Colon (tissue), 2 donors: Measurements from ENCODE around the gene ZNF493.

Experiments
- FAIRE-seq: peaks from 2 replicates; lab custom pipeline; 2012; peaks lifted over from hg19 to GRCh38; lab: Jason Lieb, UNC
- donor health status: control.
- donor health status: control.

Gene ZNF493

GRCh38 chr19:21396893-21397572 is at the start of gene ZNF493:
Gene ZNF493 (plus strand): TSS chr19:21397133. CDS start chr19:21397238, 105 bp downstream.
- FAIRE-seq, result peak; percentile 96

DNA sequence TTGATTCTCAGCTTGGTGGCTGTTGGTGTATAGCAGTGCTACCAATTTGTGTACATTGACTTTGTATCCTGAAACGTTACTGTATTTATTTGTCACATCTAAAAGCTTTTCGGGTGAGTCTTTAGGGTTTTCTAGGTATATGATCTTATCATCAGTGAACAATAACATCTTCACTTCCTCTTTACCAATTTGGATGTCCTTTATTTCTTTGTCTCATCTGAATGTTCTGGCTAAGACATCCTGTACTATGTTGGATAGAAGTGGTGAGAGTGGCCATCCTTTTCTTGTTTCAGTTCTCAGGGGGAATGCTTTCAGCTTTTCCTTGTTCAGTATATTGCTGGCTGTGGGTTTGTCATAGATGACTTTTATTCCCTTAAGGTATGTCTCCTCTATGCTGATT is 44.1 kb upstream of the ZNF493 start:
- FAIRE-seq, result no peak

DNA sequence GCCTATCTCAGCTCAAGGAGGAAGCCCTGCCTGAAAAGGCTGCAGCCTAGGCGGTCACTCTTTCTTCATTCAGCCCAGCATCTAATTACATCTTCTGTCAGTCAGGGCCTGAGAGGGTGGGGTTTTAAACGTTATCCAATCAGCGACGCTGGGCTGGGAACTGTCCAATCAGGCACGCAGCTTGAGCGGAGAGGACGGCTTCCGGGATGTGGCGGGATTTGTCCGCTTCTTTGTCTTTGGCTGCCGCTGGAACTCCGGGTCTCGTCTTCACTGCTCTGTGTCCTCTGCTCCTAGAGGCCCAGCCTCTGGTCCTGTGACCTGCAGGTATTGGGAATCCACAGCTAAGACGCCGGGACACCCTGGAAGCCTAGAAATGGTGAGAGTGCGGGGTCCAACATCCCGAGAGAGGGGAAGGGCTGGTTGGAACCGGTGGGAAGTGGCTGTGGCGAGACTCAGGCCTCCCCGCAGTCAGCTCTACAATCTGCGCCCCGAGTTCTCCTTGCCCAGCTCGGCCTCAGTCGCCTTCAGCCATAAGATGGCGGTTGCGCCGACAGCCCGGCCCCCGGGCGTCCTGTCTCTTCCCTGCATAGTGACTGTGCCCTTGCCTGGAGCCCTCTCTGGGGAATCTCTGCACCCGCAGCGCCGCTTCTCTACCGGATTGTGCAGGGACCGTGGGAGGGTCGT is 38.0 kb upstream of the ZNF493 start, which contains the start of gene ZNF738:
TSS of gene ZNF738 (plus strand) at position 233 of the 684 bp plus-strand sequence. CDS start at position 374, 141 bp downstream.
- FAIRE-seq, result no peak

- no peak for FAIRE-seq
These were observed 34.6 kb upstream of the ZNF493 start for GRCh38 chr19:21362291-21362690.

GRCh38 chr19:21383980-21384582 is 12.9 kb upstream of the ZNF493 start:
- FAIRE-seq, result no peak

DNA sequence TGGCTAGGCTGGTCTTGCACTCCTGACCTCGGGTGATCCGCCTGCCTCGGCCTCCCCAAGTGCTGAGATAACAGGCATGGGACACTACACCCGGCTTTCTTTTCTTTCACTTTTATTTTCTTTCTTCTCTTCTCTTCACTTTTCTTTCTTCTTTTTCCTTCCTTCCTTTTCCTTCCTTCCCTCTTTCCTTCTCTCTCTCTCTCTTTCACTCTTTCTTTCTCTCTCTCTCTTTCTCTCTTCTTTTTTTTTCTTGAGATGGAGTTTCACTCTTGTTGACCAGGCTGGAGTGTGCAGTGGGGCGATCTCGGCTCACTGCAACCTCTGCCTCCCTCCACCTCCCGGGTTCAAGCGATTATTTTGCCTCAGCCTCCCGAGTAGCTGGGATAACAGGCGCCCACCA is 812 bp upstream of the ZNF493 start:
- no peak for FAIRE-seq

GRCh38 chr19:21398851-21399250 is 1.9 kb downstream of the ZNF493 start:
- no peak for FAIRE-seq

- no peak for FAIRE-seq
These were observed 5.5 kb downstream of the ZNF493 start for GRCh38 chr19:21402303-21402985.

GRCh38 chr19:21410166-21410565 is 13.2 kb downstream of the ZNF493 start:
- no peak for FAIRE-seq

- FAIRE-seq, result no peak
These were observed 25.3 kb downstream of the ZNF493 start for GRCh38 chr19:21422244-21422643.

DNA sequence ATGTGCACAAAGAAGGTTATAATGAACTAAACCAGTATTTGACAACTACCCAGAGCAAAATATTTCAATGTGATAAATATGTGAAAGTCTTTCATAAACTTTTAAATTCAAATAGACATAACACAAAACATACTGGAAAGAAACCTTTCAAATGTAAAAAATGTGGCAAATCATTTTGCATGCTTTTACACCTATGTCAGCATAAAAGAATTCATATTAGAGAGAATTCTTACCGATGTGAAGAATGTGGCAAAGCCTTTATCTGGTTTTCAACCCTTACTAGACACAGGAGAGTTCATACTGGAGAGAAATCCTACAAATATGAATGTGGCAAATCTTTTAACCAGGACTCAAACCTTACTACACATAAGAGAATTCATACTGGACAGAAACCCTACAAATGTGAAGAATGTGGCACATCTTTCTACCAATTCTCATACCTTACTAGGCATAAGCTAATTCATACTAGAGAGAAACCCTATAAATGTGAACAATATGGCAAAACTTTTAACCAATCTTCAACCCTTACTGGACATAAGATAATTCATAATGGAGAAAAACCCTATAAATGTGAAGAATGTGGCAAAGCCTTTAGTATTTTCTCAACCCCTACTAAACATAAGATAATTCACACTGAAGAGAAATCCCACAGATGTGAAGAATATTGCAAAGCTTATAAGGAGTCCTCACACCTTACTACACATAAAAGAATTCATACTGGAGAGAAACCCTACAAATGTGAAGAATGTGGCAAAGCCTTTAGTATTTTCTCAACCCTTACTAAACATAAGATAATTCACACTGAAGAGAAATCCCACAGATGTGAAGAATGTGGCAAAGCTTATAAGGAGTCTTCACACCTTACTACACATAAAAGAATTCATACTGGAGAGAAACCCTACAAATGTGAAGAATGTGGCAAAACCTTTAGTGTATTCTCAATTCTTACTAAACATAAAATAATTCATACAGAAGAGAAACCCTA is 26.4 kb downstream of the ZNF493 start:
- FAIRE-seq, result no peak

DNA sequence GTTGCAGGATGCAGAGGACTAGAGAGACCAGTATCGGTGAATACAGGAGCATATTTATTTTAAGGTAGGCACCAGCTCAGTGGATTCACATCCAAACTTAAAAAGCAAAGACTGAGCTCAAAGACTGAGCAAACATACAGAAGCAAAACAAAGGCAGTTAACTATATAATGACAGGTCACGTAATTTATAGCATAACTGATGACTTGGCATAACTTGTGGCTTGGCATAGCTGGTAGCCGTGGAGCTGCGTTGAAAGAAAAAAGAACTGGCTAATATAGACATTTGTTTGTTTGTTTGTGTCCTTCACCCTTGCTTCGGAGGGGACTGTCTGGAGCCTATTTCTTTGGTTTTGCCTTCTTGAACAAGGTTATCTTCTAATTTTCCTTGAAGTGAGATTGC is 33.7 kb downstream of the ZNF493 start:
- no peak for FAIRE-seq

DNA sequence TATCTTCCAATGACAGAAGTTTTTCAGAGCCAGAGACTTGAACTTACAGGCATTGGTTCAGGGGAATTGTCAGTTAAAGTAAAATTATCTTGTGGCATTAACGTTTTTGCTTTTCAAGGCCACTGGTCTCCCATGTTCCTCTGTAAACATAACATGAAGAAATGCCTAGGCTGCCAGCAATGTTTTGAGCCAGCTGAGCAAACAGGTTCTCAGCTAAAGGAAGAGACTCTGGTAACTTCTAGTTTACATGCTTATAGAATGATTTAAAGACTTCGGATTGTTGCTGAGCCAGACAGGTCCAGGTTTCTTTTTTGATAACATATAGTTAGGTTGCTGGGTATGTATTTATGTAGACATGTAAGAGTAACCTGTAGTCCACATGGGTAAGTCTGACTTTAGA is 35.7 kb downstream of the ZNF493 start:
- no peak for FAIRE-seq

DNA sequence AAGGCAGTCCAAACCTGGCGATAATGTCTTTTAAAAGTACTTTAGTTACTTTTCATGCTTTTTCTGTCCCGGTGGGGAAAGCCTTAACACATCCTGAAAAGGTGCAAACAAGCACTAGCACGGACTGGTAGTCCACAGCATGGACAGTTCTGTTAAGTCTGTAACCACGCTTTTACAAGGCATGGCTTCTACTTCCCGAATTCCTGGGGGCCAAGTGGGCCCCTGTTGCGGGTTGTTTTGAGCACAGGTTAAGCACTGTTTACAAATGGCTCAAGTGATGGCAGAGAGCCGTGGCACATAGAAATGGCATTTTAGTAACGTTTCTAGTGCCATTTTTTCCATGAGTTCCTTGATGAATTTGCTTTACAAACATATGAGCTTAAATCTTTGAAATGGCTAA is 37.6 kb downstream of the ZNF493 start:
- no peak for FAIRE-seq

GRCh38 chr19:21434967-21435544 is 38.1 kb downstream of the ZNF493 start:
- no peak for FAIRE-seq

DNA sequence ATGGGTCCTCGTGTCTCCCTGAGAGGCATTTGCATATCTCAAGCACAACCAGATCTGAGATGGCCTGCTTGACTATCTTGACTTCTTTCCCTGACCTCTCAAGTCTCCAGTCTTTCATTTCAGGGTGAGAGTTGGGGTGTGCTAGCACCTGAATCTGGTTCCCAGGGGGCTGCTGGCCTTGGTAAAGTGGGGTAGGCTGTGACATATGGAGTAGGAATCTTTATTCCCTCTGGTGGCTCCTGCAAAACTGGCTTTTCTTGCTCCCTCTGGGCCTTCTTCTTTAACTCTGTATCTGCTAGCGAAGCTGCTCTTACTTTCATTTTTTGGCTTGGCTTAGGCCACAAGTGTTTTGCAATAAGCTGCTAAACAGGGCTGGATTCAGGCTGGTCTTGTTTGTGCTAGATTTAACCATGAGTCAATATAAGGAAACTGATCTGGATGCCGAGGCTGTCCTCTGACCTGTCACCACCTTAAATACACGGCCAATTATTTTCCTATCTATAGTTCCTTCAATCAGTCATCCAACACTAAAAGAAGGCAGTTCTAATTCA is 42.3 kb downstream of the ZNF493 start:
- FAIRE-seq, result no peak

GRCh38 chr19:21440321-21440720 is 43.4 kb downstream of the ZNF493 start:
- FAIRE-seq, result no peak

- no peak for FAIRE-seq
These were observed 54.3 kb downstream of the ZNF493 start for GRCh38 chr19:21451187-21451586.

DNA sequence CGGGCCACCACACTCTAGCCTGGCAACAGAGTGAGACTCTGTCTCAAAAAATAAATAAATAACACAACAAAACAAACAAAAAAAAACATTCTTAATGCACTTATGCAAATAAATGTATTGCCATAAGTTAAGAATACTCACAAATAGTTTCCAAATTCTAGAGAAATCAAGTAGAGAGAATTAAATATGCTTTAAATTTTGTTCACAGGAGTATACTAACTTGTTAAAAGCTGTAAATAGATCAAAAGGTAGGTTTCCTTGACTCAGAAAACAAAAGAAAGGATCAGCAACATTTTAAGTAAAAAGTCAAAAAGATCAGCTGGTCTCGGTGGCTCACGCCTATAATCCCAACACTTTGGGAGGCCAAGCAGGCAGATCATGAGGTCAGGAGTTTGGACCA is 58.0 kb downstream of the ZNF493 start:
- FAIRE-seq, result no peak

DNA sequence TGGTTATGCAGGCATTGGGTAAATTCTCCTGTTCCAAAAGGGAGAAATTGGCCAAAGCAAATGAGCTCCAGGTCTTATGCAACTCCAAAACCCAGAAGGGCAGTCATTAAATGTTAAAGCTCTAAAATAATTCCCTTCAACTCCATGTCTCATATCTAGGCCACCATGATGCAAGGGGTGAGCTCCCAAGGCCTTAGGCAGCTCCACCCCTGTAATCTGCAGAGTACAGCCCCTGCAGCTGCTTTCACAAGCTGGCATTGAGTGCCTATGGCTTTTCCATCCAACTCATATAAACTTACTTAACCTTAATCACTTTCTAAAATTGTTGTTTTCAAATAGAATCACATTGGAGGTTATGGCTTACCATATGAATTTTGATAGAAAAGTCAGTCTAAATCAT is 63.8 kb downstream of the ZNF493 start:
- no peak for FAIRE-seq

GRCh38 chr19:21462540-21462939 is 65.6 kb downstream of the ZNF493 start:
- no peak for FAIRE-seq
